Fibroblast of the aortic adventitia (primary cell): ENCODE measurements around the gene SMIM1. TPM values are rescaled to one million over a fixed set of nuclear protein-coding genes. Genes with fewer than 3 reads are reported as not detected.

Experiments
- DNase-seq: peaks from one replicate; pipeline ENCODE4 v3.0.0-alpha.2; 2010; ENCODE audit warnings: low read depth
- H3K4me3 ChIP-seq: 2 replicates; pipeline ENCODE4 v1.5.1; 2011; ENCODE audit warnings: low read depth, mild to moderate bottlenecking, control low read depth, low read length, moderate library complexity
- CTCF ChIP-seq: IDR thresholded peaks from 2 replicates; pipeline ENCODE4 v1.5.1; 2011; ENCODE audit warnings: mild to moderate bottlenecking, low read length, control low read depth, inconsistent platforms; ENCODE audit not compliant: insufficient read depth
- total RNA-seq: library from RNA; depleted of rRNA; stranded (reverse); fragments of >200 nt; gene quantifications from 2 replicates; pipeline ENCODE4 v1.2.3, GENCODE V29; 2012; ENCODE audit warnings: low replicate concordance

The SMIM1 gene
- total RNA-seq, 1 donor, result not detected

GRCh38 chr1:3773572-3774275, 1.2 kb downstream of the SMIM1 start:
- no peak for TF ChIP-seq CTCF
- no peak overlapping the region for H3K4me3 ChIP-seq
- no peak for DNase-seq

GRCh38 chr1:3774276-3774945, 1.9 kb downstream of the SMIM1 start:
- DNase-seq, result no peak
- TF ChIP-seq CTCF, result no peak
- no peak overlapping the region for H3K4me3 ChIP-seq

- H3K4me3 ChIP-seq, result no peak overlapping the region
- DNase-seq, result no peak
- no peak for TF ChIP-seq CTCF
Measured at GRCh38 chr1:3774946-3775489, 2.5 kb downstream of the SMIM1 start.

- H3K4me3 ChIP-seq, result no peak overlapping the region
- peak; percentile 33 for DNase-seq
- no peak for TF ChIP-seq CTCF
Measured at GRCh38 chr1:3775490-3776230, 3.1 kb downstream of the SMIM1 start.

- no peak for DNase-seq
Measured at GRCh38 chr1:3776231-3776961, 3.8 kb downstream of the SMIM1 start.

More at GRCh38 chr1:3776231-3776961, 3.8 kb downstream of the SMIM1 start:
- no peak overlapping the region for H3K4me3 ChIP-seq
- TF ChIP-seq CTCF, result no peak
